DND-41 (cell line): ENCODE results near the gene FBXO22.

Source experiments
- CTCF ChIP-seq: IDR thresholded peaks from 2 replicates; pipeline ENCODE4 v1.5.1; 2012; ENCODE audit warnings: borderline replicate concordance, low read length, moderate library complexity, mild to moderate bottlenecking; ENCODE audit not compliant: poor library complexity, severe bottlenecking; ENCODE audit errors: extremely low read depth
- EZH2 ChIP-seq: IDR thresholded peaks from 3 replicates; pipeline ENCODE4 v1.6.1; 2012; ENCODE audit warnings: borderline replicate concordance, low read depth, mild to moderate bottlenecking, moderate library complexity, low read length, inconsistent platforms; ENCODE audit not compliant: severe bottlenecking

- TF ChIP-seq CTCF: no peak
- TF ChIP-seq EZH2: no peak
Measured at GRCh38 chr15:75924576-75924975, 20.9 kb downstream of the FBXO22 start.
